ENCODE measurements around the gene MYG1.

Gene MYG1, protein sequence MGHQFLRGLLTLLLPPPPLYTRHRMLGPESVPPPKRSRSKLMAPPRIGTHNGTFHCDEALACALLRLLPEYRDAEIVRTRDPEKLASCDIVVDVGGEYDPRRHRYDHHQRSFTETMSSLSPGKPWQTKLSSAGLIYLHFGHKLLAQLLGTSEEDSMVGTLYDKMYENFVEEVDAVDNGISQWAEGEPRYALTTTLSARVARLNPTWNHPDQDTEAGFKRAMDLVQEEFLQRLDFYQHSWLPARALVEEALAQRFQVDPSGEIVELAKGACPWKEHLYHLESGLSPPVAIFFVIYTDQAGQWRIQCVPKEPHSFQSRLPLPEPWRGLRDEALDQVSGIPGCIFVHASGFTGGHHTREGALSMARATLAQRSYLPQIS

DNA sequence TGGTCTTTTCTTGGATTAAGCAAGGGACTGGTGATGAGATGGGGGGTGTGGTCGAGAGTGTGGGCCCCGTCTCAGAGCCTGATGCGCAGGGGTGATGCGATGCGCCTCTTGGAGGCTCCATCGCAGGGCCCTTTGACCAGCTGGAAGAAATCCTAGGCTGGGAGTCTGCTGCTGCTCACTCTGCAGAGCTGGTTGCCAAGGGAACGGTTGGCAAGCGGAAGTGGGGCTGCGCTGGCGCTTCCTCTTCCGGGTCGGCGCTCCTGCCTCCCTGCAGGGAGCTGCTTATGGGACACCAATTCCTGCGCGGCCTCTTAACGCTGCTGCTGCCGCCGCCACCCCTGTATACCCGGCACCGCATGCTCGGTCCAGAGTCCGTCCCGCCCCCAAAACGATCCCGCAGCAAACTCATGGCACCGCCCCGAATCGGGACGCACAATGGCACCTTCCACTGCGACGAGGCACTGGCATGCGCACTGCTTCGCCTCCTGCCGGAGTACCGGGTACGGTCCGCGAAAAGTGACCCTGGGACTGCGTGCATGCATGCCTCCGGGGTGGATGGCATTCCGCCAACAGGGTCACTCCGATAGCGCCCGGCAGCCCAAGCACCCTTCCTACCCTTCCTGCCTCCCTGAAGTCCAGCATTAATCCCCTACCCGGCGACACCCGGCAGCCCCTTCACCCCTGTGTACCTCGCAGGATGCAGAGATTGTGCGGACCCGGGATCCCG lies at the start of gene MYG1:
Gene MYG1 (plus strand): TSS at position 242 of the 727 bp plus-strand sequence. CDS start 43 bp downstream, at position 285.
- peak; percentile 58 to 68 (median 63) for DNase-seq (ENCODE audit: low read depth in 3 of 3)

DNA sequence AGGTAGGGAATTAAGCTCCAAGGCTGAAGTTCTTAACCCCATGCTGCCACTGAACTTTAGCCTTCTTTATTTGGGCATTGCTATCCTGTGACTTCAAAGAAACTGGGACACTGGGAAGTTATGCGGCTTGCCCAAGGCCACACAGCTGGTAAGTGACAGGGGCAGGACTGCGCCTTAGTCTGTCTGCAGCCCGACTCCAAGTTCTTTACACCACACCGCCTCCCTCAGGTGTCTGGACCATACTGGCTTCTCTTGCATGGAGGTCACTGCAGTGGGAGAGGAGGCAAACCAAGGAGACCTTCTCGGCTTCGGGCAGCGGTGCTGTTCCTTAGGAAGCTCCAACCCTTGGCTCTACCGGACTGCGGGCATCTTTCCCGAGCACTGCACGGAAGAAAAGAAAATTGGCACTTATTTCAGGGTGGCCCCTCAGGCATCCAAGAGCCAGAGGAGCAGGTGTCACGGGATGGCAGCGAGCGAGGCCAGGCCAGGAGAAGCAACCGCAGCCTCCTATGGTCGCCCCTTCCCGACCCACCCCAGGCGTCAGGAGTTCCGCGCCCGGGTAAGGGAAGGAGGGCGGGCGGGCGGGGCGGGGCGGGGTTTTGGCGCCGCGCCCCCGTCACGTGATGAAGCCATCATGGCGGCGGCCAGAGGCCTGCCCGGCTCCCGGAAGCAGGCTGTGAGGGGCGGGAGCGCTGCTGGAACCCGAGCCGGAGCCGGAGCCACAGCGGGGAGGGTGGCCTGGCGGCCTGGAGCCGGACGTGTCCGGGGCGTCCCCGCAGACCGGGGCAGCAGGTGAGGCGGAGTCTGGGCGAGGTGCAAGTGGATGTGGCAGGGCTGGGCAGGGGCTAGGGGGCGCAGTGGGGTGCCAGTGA lies 47.8 kb upstream of the MYG1 start:
- peak; percentile 44 to 48 (median 46) for DNase-seq (ENCODE audit: low read depth in 3 of 3)

DNA sequence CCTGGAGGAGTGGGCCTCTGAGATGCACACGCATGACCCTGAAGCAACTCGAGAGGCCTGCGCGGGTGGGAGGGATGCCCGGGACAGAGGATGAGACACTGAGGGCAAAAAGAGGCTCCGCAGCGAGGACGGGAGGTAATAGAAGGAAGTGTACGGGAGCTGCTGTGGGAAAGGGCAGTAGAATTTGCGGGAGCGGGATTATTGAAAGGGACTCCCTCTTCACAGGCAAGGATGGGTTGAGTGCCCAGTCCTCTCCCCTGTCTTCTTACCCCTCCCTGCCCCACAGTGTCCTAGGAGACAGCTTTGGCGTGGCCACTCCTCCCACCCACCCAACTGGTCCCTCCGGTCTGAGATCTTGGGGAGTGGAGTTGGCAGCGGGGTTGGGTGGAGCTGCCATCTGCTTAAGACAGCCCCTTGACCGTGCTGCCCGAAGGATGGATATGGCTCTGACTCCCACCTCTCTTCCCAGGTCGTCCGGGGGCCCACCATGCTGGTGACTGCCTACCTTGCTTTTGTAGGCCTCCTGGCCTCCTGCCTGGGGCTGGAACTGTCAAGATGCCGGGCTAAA lies 47.1 kb upstream of the MYG1 start:
- DNase-seq (ENCODE audit: low read depth in 3 of 3) = no peak

DNA sequence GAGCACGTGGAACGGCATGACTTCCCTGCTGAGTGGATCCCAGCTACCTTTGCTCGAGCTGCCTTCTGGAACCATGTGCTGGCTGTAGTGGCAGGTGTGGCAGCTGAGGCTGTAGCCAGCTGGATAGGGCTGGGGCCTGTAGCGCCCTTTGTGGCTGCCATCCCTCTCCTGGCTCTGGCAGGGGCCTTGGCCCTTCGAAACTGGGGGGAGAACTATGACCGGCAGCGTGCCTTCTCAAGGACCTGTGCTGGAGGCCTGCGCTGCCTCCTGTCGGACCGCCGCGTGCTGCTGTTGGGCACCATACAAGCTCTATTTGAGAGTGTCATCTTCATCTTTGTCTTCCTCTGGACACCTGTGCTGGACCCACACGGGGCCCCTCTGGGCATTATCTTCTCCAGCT lies 46.2 kb upstream of the MYG1 start:
- no peak for DNase-seq (ENCODE audit: low read depth in 3 of 3)

DNA sequence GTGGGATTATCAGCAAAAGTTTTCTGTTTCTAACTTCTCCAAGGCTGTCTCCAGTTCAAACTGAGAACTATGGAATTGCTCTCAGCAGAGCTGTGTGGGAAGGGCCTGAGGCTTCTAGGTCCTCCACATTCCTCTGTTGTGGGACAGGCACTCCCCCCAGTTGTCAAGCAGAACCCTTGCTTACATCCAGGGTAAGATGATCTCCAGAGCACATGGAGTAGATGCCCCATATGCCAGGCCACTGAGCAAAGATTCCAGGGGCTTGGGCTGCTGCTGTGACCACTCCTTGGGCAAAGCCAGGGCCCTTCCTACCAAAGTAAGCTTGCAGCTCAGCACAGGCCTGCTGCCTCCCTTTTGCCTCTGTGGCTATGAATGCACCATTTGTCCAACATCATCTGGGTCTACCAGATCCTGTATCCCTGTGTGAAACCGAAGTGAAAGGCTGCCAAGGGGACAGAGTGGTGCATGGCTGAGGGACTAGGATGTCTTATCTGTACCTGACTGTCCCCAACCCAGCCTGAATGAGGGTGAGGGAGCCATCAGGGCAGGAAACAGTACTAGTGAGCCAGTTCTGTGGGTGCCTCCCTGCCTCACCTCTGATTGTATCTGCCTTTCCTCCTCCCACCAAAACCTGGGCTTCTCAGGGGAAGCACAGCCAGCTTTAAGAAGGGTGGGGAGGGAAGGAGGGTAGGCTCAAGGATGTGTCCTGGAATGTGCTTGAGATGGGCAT lies 44.5 kb upstream of the MYG1 start:
- no peak for DNase-seq (ENCODE audit: low read depth in 3 of 3)

DNA sequence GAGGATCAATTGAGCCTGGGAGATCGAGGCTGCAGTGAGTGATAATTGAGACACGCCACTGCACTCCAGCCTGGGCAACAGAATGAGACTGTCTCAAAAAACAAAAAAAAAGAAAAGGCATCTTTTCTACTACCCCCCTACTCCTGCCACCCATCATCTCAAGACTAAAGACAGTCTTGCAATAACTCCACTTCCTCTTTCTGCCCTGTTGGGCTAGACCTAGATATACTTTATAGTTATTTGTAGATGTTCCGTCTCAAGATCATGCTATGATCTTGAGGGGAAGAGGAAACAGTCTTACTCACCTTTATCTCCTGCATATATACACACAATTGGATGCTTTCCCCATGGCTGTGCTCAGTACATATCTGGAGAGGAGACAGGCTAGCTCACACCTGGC lies 43.5 kb upstream of the MYG1 start:
- no peak for DNase-seq (ENCODE audit: low read depth in 3 of 3)

DNA sequence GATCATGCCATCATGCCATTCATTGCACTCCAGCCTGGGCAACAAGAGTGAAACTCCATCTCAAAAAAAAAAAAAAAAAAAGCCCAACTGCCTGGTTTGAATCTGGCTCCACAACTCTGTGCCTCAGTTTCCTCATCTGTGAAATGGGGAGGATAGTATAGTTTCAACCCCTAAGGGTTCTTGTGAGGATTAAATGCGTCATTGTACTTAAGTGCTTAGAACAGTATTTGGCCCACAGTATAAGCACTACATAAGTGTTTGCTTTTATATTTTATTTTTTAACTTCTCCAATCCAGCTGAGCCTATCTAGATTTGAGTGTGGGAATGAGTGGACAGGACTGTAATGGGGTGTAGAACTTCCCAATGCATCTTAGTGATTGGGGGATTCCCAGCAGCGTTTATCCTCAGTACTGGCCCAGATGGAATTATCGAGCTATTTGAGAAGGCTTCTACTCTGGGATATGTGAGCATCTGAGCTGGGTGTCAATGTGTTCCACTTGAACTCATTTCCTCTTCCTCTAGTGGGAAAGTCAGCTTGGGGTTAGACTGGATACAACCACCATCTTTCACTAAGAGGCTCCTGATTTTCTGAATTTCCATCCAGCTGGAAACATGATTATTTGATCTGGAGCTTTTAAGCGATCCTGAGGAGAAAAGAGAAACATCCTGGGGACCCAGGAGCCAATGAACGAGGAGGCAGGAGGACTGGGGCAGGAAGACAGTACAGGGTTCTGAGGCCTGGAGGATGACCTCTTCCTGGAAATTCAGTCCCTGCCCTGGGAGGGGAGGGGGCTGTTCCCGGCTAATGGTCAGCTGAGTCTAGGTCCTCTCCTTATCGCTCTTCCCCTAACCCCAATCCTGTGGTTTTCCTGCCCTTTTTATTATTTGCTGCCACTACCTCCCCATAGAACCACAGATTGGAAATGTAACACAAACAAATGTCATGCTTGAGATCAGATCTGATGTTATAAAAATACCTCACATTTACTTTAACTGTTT lies 40.7 kb upstream of the MYG1 start:
- no peak for DNase-seq (ENCODE audit: low read depth in 3 of 3)

DNA sequence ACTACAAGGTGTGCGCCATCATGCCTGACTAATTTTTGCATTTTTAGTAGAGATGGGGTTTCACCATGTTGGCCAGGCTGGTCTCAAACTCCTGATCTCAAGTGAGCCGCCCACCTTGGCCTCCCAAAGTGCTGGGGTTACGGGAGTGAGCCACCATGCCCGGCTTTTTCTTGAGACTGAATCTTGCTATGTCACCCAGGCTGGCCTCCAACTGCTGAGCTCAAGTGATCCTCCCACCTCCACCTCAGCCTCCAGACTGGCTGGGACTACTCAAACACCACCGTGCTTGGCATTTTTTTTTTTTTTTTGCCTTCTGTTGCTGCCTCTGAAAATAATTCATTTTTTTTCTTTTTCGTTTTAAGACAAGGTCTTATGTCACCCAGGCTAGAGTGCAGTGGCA lies 39.6 kb upstream of the MYG1 start:
- DNase-seq (ENCODE audit: low read depth in 3 of 3) = no peak

DNA sequence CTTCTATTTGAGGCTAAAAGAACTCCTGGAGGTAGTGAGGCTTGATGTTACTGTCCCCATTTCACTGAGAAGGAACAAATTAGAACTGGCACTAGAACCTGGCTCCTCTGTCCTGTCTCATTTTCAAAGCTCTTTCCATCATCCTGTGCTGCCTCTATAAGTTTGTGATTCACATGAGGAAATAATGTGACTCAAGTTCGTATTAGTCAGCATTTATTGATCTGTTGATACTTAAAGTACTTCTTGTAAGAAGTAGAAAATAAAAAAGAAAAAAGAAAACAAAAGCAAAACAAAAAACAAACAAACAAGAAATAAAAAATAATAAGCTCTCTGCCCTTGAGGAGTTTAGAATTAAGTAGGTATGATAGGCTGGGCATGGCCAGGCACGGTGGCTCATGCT lies 33.7 kb upstream of the MYG1 start:
- no peak for DNase-seq (ENCODE audit: low read depth in 3 of 3)

DNA sequence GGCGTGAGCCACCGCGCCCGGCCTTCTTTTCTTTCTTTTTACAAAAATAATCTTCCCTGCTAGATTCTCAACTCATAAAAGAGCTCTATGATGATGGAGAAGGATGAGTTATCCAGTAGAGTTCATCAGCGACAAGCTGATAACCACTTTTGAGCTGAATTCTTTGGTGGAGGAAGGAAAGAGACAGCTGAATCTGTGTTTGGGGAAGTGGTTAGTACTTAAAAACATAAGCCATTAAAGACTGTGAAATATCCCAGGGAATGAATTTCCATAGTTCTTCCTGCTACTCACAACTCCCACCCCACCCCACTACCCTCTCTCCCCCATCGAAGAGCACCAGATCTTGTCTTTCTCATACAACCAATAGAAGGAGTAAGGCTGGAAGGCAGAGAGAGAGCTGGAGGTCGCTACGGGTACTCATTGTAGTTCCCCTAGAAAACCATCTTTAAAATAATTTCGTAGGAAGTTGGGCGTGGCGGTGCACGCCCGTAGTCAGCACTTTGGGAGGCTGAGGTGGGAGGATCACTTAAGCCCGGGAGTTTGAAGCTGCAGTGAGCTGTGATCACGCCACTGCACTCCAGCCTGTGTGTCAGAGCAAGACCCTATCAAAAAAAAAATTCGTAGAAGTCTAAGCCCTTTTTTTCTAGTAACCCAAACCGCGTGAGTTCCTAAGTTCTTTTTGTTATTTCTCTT lies 32.0 kb upstream of the MYG1 start:
- DNase-seq (ENCODE audit: low read depth in 3 of 3) = no peak

DNA sequence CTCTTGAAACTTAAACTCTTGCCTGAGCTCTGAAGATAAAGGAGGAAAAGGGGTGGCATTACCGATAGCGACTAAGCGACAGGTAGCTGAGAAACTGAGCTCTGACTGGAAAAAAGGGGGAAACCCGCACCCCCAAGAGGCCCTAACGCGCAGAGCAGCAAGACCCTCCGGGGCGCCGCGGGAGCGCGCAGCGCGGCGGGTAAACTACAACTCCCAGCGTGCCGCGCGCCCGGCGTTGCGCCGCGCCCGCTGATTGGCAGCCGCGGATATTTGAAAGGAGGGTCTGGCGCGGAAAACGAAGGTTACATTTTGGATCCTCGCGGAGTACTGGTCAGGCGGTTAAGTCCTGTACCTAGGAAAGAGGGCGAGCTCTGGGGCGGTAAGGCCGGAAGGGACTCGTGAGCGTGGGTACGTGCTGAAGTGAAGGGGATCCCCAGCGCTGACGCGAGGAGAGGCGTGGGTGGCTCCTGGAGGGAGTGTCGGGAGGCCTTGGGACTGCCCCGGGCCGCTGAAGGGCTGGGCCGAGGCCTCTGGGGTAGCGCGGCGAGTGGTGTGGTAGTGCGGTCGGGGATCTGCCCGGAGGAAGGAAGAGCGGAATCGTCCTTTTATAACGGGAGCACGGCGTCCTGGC lies 31.4 kb upstream of the MYG1 start, which contains the start of gene ESPL1:
Gene ESPL1 (plus strand): TSS at position 301 of the 631 bp plus-strand sequence. CDS start 468 bp downstream, outside the sequence.
- DNase-seq (ENCODE audit: low read depth in 3 of 3) = peak; percentile 55 to 69 (median 69)

DNA sequence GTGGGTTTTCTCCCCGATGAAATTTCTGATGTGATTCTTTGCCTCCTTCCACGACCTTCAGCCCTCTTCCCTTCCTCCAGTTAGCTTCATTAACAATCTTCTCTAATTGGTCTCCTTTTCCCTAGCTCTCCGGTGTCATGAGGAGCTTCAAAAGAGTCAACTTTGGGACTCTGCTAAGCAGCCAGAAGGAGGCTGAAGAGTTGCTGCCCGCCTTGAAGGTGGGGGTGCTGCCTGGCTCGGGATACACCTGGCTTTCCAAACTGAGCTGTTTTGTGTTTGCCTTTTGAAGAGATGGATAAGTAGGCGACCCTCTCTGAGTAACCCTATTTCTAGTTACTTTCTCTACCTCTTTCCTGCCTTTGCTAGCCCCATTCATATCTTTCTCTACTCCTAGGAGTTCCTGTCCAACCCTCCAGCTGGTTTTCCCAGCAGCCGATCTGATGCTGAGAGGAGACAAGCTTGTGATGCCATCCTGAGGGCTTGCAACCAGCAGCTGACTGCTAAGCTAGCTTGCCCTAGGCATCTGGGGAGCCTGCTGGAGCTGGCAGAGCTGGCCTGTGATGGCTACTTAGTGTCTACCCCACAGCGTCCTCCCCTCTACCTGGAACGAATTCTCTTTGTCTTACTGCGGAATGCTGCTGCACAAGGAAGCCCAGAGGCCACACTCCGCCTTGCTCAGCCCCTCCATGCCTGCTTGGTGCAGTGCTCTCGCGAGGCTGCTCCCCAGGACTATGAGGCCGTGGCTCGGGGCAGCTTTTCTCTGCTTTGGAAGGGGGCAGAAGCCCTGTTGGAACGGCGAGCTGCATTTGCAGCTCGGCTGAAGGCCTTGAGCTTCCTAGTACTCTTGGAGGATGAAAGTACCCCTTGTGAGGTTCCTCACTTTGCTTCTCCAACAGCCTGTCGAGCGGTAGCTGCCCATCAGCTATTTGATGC lies 30.6 kb upstream of the MYG1 start:
- no peak for DNase-seq (ENCODE audit: low read depth in 3 of 3)

DNA sequence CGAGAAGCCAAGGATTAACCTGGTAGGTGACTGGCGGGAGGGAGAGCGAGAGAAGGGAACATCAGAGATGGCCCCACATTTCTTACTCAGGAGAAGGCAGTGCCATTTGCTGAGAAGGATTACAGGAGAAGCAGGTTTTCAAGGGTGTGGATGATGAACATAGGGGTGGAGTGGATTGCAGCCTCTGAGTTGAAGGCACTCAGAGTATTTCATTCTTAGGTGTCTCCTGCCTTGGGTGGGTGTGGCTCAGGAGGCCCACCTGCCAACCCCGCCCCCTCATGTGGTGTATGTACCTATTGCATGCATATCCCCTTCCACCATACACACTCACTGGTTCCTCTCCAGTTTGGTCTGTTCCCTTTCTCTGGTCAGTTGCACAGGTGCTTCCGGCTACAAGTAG lies 25.1 kb upstream of the MYG1 start:
- no peak for DNase-seq (ENCODE audit: low read depth in 3 of 3)

DNA sequence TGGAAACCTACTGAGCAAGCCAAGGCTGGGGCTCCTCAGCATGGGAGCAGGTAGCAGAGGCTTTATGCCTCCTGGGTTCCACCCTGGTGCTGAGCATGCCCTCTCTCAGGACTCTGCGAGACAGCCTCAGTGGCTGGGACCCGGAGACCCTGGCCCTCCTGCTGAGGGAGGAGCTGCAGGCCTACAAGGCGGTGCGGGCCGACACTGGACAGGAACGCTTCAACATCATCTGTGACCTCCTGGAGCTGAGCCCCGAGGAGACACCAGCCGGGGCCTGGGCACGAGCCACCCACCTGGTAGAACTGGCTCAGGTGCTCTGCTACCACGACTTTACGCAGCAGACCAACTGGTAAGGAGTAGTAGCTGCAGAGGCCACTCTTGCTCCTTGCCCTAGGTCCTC lies 23.0 kb upstream of the MYG1 start:
- DNase-seq (ENCODE audit: low read depth in 3 of 3) = no peak

DNA sequence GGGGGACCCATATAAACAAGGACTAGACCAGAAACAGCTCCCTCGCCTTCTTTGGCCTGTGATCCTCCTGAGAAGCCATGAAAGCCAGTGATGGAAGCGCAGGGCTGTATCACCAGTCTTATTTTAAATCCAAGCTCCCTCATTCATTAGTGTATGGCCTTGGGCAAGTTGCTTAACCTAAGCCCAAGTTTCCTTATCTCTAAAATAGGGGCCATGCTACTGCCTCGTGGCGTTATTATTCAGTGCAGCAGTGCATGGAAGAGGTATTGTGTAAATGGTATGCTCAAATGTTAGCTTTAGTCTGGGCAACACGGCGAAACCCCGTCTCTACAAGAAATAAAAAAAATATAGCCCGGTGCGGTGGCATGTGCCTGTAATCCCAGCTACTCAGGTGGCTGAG lies 21.5 kb upstream of the MYG1 start:
- no peak for DNase-seq (ENCODE audit: low read depth in 3 of 3)

DNA sequence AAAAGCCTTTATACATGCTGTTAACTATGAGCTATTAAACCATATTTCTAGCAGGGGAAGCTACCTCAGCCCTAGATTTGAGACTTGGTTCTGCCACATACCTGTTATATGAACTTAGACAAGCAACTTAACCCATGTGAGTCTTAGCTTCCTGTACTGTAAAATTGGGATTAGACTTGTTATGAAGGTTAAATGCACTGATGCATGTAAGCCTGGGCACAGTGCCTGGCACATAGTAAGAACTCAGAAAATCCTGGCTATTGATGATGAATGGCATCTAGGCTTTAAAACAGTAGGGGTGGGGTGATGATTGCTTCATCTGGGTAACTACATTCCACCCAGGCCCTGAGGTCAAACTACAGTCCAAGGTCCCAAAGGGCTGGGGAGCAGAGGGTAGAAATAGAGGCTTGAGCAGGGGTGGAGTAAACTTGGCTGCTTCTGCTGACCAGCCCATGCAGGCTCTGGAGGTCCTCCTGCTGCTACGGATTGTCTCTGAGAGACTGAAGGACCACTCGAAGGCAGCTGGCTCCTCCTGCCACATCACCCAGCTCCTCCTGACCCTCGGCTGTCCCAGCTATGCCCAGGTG lies 20.1 kb upstream of the MYG1 start:
- no peak for DNase-seq (ENCODE audit: low read depth in 3 of 3)

DNA sequence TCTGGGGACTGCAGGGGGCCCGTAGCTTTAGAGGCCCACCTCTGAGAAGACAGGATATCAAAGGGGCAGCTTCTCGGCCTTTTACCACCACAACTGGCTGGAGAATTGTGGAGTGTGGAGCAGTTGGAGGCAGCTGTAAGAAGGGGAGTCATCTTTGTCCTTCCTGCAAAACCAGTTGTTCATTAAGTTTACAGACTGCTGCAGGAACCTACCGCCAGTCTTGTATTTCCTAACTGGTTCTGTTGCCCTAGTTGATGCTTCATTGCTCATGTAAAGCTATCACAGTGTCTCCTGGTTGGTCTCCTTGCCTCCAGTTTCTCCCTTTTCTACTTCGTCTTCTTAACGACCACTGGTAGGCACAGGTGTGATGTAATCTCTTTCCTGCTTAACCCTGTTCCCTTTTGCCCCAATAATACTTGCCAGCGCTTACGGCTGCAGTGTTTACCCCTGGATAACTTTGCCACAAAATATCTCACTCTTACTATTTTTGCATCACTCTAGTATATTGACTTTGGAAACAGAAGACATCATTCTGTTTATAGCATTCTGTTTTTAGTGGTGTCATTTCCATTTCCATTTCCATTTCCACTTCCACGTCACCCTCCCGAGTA lies 19.5 kb upstream of the MYG1 start:
- no peak for DNase-seq (ENCODE audit: low read depth in 3 of 3)

Measured in stimulated activated CD4-positive, alpha-beta T cell treated with anti-CD3 and anti-CD28 coated beads, TNF-alpha, amount 100 ng/mL, for 4 hours (primary cell).